Medulla oblongata (tissue), 1 donor: ENCODE measurements around the gene VWC2.
"Not testable (repeated sequence)": the region's sequence is repeated elsewhere in the genome, so short reads cannot be mapped to it uniquely, and the experiment has no call there.

Source experiments
- DNase-seq: peaks from one replicate; pipeline ENCODE4 v3.0.0-alpha.2; 2015; ENCODE audit errors: extremely low spot score

The VWC2 gene

GRCh38 chr7:49851614-49851934, 78.1 kb downstream of the VWC2 start:
- not testable (repeated sequence) for DNase-seq

- peak; percentile 81 for DNase-seq
Observed at GRCh38 chr7:49852619-49853462, 79.4 kb downstream of the VWC2 start.

- DNase-seq = no peak
Observed at GRCh38 chr7:49855281-49855980, 82.0 kb downstream of the VWC2 start.

GRCh38 chr7:49860293-49860692, 86.9 kb downstream of the VWC2 start:
- DNase-seq = no peak

- DNase-seq = no peak
Observed at GRCh38 chr7:49866076-49866735, 92.8 kb downstream of the VWC2 start.

GRCh38 chr7:49866910-49867309, 93.5 kb downstream of the VWC2 start:
- no peak for DNase-seq

GRCh38 chr7:49873420-49873819, 100.0 kb downstream of the VWC2 start:
- no peak for DNase-seq

- DNase-seq = no peak
Observed at GRCh38 chr7:49875336-49875735, 101.9 kb downstream of the VWC2 start.

- DNase-seq = no peak
Observed at GRCh38 chr7:49876202-49876601, 102.8 kb downstream of the VWC2 start.

GRCh38 chr7:49878089-49878488, 104.7 kb downstream of the VWC2 start:
- DNase-seq = no peak

- DNase-seq = no peak
Observed at GRCh38 chr7:49878627-49879026, 105.2 kb downstream of the VWC2 start.

- DNase-seq = no peak
Observed at GRCh38 chr7:49883933-49884332, 110.5 kb downstream of the VWC2 start.

GRCh38 chr7:49885593-49886285, 112.3 kb downstream of the VWC2 start:
- no peak for DNase-seq

- no peak for DNase-seq
Observed at GRCh38 chr7:49892481-49892880, 119.0 kb downstream of the VWC2 start.

GRCh38 chr7:49893131-49893530, 119.7 kb downstream of the VWC2 start:
- DNase-seq = no peak

GRCh38 chr7:49894543-49894942, 121.1 kb downstream of the VWC2 start:
- no peak for DNase-seq

GRCh38 chr7:49911909-49912308, 138.5 kb downstream of the VWC2 start:
- DNase-seq = no peak

GRCh38 chr7:49926720-49927119, 153.3 kb downstream of the VWC2 start:
- no peak for DNase-seq

- DNase-seq = no peak
Observed at GRCh38 chr7:49927631-49928030, 154.2 kb downstream of the VWC2 start.

GRCh38 chr7:49928787-49929186, 155.3 kb downstream of the VWC2 start:
- no peak for DNase-seq

- no peak for DNase-seq
Observed at GRCh38 chr7:49931627-49932026, 158.2 kb downstream of the VWC2 start.

GRCh38 chr7:49937608-49938007, 164.2 kb downstream of the VWC2 start:
- no peak for DNase-seq
